Coronary artery (tissue), 2 donors: Measurements from ENCODE around the gene SLC6A6.

Experiments
- DNase-seq: peaks from one replicate; pipeline ENCODE4 v3.0.0-alpha.2; 2017; ENCODE audit warnings: low spot score
- H3K27ac ChIP-seq, 2 donors: fragments of 200-600 bp; sonication (generic); one replicate each; pipeline ENCODE4 v1.5.1; 2016 to 2019
- H3K4me3 ChIP-seq: fragments of 200-600 bp; sonication (generic); 2 replicates; pipeline ENCODE4 v1.5.1; 2016; ENCODE audit warnings: mild to moderate bottlenecking, moderate library complexity
- TF ChIP-seq, protein P1 (sequence below): fragments of 200-600 bp; sonication (generic); IDR thresholded peaks from one replicate; pipeline ENCODE4 v1.5.1; 2019; ENCODE audit warnings: antibody characterized with exemption

Gene SLC6A6

DNA sequence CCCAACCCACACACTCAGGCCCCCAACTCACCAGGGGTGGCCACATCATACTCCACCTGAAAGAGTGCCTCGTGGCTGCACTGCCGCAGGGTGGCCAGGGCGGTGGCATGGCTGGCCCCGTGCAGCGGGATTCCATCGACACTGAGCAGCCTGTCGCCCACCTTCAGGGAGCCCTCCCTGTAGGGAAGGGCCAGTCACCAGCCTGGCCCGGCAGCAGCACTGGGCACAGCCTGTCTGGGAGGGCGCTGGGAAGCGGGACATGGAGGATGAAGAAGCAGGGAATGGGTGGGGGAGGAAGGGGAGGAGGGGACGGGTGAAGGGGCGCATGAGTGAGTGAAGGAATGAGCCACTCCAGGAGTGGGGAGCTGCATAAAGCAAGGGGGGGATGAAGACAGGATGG is 119.2 kb downstream of the SLC6A6 start:
- TF ChIP-seq, protein P1, sequence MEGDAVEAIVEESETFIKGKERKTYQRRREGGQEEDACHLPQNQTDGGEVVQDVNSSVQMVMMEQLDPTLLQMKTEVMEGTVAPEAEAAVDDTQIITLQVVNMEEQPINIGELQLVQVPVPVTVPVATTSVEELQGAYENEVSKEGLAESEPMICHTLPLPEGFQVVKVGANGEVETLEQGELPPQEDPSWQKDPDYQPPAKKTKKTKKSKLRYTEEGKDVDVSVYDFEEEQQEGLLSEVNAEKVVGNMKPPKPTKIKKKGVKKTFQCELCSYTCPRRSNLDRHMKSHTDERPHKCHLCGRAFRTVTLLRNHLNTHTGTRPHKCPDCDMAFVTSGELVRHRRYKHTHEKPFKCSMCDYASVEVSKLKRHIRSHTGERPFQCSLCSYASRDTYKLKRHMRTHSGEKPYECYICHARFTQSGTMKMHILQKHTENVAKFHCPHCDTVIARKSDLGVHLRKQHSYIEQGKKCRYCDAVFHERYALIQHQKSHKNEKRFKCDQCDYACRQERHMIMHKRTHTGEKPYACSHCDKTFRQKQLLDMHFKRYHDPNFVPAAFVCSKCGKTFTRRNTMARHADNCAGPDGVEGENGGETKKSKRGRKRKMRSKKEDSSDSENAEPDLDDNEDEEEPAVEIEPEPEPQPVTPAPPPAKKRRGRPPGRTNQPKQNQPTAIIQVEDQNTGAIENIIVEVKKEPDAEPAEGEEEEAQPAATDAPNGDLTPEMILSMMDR = no peak
- peak overlapping the region; percentile 38 to 83 for H3K27ac ChIP-seq
- no peak for DNase-seq
- H3K4me3 ChIP-seq = no peak overlapping the region

DNA sequence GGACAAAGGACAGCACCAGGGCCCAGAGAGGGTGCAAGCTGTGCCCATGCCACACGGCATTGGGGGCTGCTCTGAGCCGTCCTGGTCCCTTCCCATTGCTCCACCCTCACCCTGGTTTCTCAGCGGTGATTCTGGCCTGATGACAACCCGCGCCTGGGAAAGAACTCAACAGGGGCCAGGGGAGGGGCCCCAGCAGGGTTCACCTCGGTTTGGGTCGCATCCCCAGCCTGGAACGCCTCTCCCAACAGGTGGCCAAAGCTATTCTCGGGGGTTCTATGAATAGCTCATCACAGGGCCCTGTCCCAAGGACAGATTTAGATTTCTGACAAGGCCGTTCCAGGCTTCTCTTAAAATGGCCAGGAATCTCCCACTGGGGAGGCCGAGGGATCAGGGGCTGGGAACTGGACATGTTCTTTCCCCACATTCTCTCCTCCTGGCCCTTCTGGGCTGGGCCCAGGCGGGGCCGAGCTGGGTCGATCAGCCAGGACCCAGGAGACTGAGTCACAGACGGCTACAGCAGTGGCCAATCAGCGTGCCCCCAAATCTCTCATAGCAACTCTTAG is 119.8 kb downstream of the SLC6A6 start:
- no peak overlapping the region for H3K4me3 ChIP-seq
- TF ChIP-seq, protein P1 = no peak
- DNase-seq = no peak
- peak overlapping the region; percentile 38 to 83 for H3K27ac ChIP-seq

- no peak for DNase-seq
- TF ChIP-seq, protein P1 = no peak
- Histone ChIP-seq H3K27ac (peak overlapping the region; percentile 38 to 83), H3K4me3 (no peak overlapping the region)
These were observed 120.4 kb downstream of the SLC6A6 start for GRCh38 chr3:14522768-14523167.

GRCh38 chr3:14523792-14524191 is 121.4 kb downstream of the SLC6A6 start:
- DNase-seq = no peak
- TF ChIP-seq, protein P1 = no peak
- H3K27ac ChIP-seq = peak overlapping the region; percentile 38 to 63

DNA sequence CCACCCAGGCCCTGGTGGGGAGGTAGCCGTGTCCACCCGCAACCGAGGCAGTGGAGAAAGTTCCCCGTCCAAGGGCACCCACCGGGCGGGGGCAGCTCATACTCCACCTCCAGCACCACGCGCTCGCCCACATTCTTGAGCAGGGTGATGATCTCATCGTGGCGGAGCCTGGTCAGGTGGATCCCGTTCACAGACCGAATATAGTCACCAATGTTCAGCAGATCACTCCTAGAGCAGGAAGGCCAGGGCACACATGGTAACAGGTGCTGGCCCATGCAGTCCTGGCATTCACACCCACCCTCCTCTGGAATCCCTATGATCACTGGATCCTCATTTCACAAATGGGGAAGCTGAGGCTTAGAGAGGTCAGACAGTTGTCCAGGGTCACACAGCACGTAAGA is 121.9 kb downstream of the SLC6A6 start:
- no peak for DNase-seq
- TF ChIP-seq, protein P1 = no peak
- H3K4me3 ChIP-seq = no peak overlapping the region
- peak overlapping the region; percentile 38 to 63 for H3K27ac ChIP-seq

More at GRCh38 chr3:14523792-14524191, 121.4 kb downstream of the SLC6A6 start:
- H3K4me3 ChIP-seq = no peak overlapping the region

DNA sequence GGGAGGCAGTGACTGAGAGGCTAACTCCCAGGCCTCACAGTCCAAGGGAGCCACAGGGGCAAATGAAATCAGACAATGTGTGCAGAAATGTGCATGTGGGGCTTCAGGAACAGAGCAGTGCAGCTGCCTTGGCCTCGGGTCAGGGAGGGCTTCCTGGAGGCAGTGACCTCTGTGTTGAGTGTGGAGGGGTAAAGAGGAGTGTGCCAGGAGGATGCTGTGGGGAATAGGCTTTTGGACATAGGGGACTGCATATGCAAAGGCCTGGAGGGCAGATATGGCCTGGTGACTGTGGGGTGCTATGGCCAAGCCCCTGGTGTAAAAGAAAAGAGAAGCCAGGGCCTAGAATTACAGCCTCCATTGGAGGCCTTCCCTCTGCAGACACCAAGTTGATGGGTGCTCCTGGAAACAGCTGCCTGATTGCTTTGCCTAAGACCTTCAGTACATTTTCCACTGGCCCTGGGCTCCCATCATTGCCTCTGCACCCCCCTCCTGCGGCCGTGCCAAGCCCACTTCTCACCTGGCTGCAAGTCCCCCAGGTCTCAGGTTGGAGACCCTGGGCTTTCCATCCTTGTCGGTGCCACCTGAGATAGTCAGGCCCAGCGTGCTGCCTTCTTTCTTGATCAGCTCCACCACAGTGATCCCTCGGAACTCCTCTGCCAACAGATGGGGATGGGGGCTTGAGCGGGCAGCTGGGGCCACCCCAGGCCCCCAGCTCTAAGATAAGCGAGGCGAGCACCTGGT is 122.7 kb downstream of the SLC6A6 start:
- H3K4me3 ChIP-seq = peak overlapping the region; percentile 57
- TF ChIP-seq, protein P1 = no peak
- H3K27ac ChIP-seq = peak overlapping the region; percentile 56 to 80
- DNase-seq = no peak
